ENCODE data around the gene HDAC9. TPM values are rescaled to one million over a fixed set of nuclear protein-coding genes. Genes with fewer than 3 reads are reported as not detected.
"Not testable (repeated sequence)": the region's sequence is repeated elsewhere in the genome, so short reads cannot be mapped to it uniquely, and the experiment has no call there.

HDAC9 gene
- total and polyA plus RNA-seq, 7 experiments from 2014 or later: 0.08 to 32.1 (median 0.30) TPM

DNA sequence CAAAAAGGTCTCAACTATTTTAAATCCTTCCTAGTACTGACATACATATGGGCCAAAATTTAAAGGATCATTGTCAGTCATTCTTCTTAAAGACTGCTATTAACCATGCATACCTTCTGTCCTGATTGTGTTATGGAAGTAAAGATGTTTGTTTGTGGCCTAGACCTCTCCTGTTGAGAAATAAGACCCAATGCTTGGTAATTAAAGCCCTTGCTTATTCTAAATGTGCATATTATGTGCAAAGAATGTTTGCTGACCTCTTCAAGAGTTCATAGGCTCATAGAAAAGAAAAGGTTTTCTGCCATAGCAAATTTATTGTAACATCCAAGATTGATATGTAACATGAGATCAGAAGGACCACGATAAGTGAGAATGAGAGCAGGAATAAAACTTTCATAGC is 476.3 kb downstream of the HDAC9 start:
- Mint-ChIP-seq H3K4me1 (no peaks in the 10 kb centered on the region), H3K4me3 (no peak overlapping the region), H3K27ac (no peak overlapping the region), H3K9me3 (peaks cover 0 to 14% (median 4%) of the 10 kb centered on the region in 11 donors), H3K36me3 (no peaks in the 10 kb centered on the region), H3K27me3 (no peaks in the 10 kb centered on the region)
- Histone ChIP-seq H3K4me1 (ENCODE audit: control insufficient read depth in 2 of 2, insufficient read depth in 2 of 2, low read length in 2 of 2) (no peaks in the 10 kb centered on the region), H3K36me3 (ENCODE audit: control insufficient read depth in 2 of 3, insufficient read depth in 3 of 3, low read length in 3 of 3) (no peaks in the 10 kb centered on the region), H3K4me3 (ENCODE audit: low read length) (no peak overlapping the region), H3K9me3 (ENCODE audit: control insufficient read depth in 2 of 3, low read length in 3 of 3) (no peaks in the 10 kb centered on the region), H3K27ac (ENCODE audit: low read depth, low read length) (no peak overlapping the region), H3K27me3 (ENCODE audit: control insufficient read depth in 2 of 2, insufficient read depth in 2 of 2, low read length in 2 of 2) (no peaks in the 10 kb centered on the region)
- CTCF ChIA-PET: no interaction called here
- no peak for DNase-seq
- POLR2A ChIA-PET: no interaction called here
- intact Hi-C loops (cut with micrococcal nuclease): no loop called here
- no peak for ATAC-seq

DNA sequence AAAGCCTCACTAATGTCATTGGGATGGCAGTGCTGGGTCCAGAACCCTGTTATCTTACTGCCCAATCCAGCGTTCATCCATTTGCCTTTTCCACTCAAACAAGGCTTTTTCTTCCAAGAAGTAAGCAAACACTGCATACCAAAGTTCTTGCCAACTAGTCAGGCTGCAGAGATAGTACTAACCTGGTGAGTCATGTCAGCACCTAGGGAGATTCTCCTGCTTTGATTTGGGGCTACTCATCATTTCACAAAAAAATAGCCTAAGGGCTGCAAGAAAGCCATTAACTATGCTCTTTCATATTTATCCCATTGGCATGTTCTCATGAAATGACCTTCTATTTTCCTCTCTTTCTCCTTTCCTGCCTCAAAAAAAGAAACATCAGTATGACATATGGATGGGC is 479.3 kb downstream of the HDAC9 start:
- POLR2A ChIA-PET: no interaction called here
- Mint-ChIP-seq H3K27ac (no peak overlapping the region), H3K36me3 (no peaks in the 10 kb centered on the region), H3K4me3 (no peak overlapping the region), H3K4me1 (no peaks in the 10 kb centered on the region), H3K27me3 (no peaks in the 10 kb centered on the region), H3K9me3 (peaks cover 0 to 15% (median under 1%) of the 10 kb centered on the region in 11 donors)
- DNase-seq (no peak), ATAC-seq (no peak)
- intact Hi-C loops (cut with micrococcal nuclease): no loop called here
- no peaks in the 10 kb centered on the region for H3K4me1 ChIP-seq (ENCODE audit: control insufficient read depth in 2 of 2, insufficient read depth in 2 of 2, low read length in 2 of 2)
- H3K4me3 ChIP-seq (ENCODE audit: low read length): no peak overlapping the region
- H3K9me3 ChIP-seq (ENCODE audit: control insufficient read depth in 2 of 3, low read length in 3 of 3): no peaks in the 10 kb centered on the region
- no peaks in the 10 kb centered on the region for H3K27me3 ChIP-seq (ENCODE audit: control insufficient read depth in 2 of 2, insufficient read depth in 2 of 2, low read length in 2 of 2)
- no peaks in the 10 kb centered on the region for H3K36me3 ChIP-seq (ENCODE audit: control insufficient read depth in 2 of 3, insufficient read depth in 3 of 3, low read length in 3 of 3)
- no peak overlapping the region for H3K27ac ChIP-seq (ENCODE audit: low read depth, low read length)
- CTCF ChIA-PET: no interaction called here

DNA sequence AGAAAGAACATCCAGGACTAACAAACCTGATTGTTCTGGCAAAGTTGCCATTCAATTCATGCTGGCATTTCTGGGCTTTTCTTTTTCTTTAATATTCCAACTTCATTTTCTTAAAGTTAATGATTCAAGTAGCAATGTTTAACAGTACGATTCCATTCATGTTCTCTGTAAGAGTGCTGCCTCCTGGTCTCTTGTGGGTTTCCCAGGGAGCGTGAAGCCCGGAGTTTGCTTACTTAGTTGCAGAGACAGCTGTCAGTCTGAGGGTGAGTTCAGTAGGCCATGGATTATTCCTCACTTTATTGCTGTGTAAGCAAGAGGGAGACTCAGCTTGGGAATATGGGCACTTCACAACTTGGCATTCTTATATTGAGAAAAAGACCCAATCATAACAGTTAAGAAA is 479.7 kb downstream of the HDAC9 start:
- H3K4me1 ChIP-seq (ENCODE audit: control insufficient read depth in 2 of 2, insufficient read depth in 2 of 2, low read length in 2 of 2): no peaks in the 10 kb centered on the region
- H3K27me3 ChIP-seq (ENCODE audit: control insufficient read depth in 2 of 2, insufficient read depth in 2 of 2, low read length in 2 of 2): no peaks in the 10 kb centered on the region
- Mint-ChIP-seq H3K4me3 (no peak overlapping the region), H3K36me3 (no peaks in the 10 kb centered on the region), H3K27me3 (no peaks in the 10 kb centered on the region), H3K9me3 (peaks cover 0 to 15% (median 3%) of the 10 kb centered on the region in 11 donors), H3K4me1 (no peaks in the 10 kb centered on the region), H3K27ac (no peak overlapping the region)
- ATAC-seq (no peak), DNase-seq (no peak)
- H3K27ac ChIP-seq (ENCODE audit: low read depth, low read length): no peak overlapping the region
- no peaks in the 10 kb centered on the region for H3K9me3 ChIP-seq (ENCODE audit: control insufficient read depth in 2 of 3, low read length in 3 of 3)
- no peak overlapping the region for H3K4me3 ChIP-seq (ENCODE audit: low read length)
- POLR2A ChIA-PET: no interaction called here
- intact Hi-C loops (cut with micrococcal nuclease): no loop called here
- no peaks in the 10 kb centered on the region for H3K36me3 ChIP-seq (ENCODE audit: control insufficient read depth in 2 of 3, insufficient read depth in 3 of 3, low read length in 3 of 3)
- CTCF ChIA-PET: no interaction called here

DNA sequence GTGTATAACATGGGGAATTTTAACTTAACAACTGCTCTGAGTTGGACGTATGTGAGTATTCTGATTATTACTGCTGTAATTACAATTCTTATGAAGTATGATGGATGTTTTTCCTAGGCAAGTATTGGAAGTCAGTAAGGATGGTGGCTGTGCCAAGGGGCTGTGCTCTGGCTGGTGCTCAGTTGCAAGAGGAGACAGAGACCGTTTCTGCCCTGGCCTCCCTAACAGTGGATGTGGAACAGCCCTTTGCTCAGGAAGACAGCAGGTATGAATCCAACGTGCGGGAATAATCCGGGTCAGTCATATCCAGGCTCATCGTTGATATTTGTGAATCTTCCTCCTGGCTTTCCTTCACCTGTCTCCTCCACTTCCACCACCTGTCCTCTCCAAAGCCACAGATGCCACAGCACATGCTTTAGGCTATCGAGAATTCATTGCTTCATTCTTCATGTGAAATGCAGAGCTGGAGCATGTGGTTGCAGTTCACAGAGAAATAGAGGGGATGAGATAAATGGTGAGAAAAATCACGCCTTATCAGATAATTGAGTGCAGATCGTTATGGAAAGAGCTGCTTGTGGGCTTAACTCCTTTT is 480.2 kb downstream of the HDAC9 start:
- Histone ChIP-seq H3K4me3 (ENCODE audit: low read length) (no peak overlapping the region), H3K36me3 (ENCODE audit: control insufficient read depth in 2 of 3, insufficient read depth in 3 of 3, low read length in 3 of 3) (no peaks in the 10 kb centered on the region), H3K4me1 (ENCODE audit: control insufficient read depth in 2 of 2, insufficient read depth in 2 of 2, low read length in 2 of 2) (no peaks in the 10 kb centered on the region), H3K27me3 (ENCODE audit: control insufficient read depth in 2 of 2, insufficient read depth in 2 of 2, low read length in 2 of 2) (no peaks in the 10 kb centered on the region), H3K27ac (ENCODE audit: low read depth, low read length) (no peak overlapping the region), H3K9me3 (ENCODE audit: control insufficient read depth in 2 of 3, low read length in 3 of 3) (no peaks in the 10 kb centered on the region)
- POLR2A ChIA-PET: no interaction called here
- Mint-ChIP-seq H3K4me1 (no peaks in the 10 kb centered on the region), H3K4me3 (no peak overlapping the region), H3K36me3 (no peaks in the 10 kb centered on the region), H3K27me3 (no peaks in the 10 kb centered on the region), H3K27ac (no peak overlapping the region), H3K9me3 (peaks cover 0 to 15% (median 3%) of the 10 kb centered on the region in 11 donors)
- intact Hi-C loops (cut with micrococcal nuclease): no loop called here
- DNase-seq (no peak), ATAC-seq (no peak)
- CTCF ChIA-PET: no interaction called here

DNA sequence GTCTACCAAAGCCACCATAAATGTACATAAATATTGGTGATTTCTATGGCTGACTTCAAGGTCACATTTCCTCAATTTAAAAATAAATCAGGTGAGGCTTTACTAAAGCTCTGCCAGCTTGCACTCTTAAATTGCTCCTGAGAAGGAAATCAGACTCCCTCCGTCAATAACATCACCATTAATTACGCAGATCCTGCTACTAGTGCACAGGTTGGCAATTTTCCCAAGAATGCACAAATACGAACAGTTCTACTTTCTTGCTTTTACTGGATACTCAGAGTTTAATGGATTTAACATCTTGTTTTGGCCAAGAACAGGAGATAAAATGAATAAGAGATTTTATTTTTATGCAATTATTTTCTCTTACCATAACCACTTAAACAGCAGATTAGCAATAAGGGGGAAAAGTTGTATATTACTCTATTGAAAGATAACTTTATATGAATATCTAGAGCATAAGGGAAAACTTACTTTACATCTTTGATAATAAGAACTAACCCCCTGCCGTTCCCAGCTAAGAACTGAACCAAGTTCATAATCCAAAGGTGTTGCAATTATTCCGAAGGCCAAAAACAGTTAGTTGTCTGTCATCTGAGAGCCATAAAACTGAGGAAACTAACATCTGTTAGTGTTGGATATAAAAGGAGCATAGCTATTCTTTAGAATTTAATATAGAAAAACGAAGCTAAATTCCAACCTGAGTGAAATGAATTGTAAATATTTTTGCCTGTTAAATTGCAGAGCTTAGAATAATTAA is 481.3 kb downstream of the HDAC9 start:
- ATAC-seq: no peak
- ChIA-PET POLR2A (no interaction called here), CTCF (no interaction called here)
- no peaks in the 10 kb centered on the region for H3K36me3 Mint-ChIP-seq
- no peak for DNase-seq
- no peaks in the 10 kb centered on the region for H3K4me1 Mint-ChIP-seq
- H3K27me3 ChIP-seq (ENCODE audit: control insufficient read depth in 2 of 2, insufficient read depth in 2 of 2, low read length in 2 of 2): no peaks in the 10 kb centered on the region
- no peak overlapping the region for H3K4me3 Mint-ChIP-seq
- H3K27ac Mint-ChIP-seq: no peak overlapping the region
- no peak overlapping the region for H3K27ac ChIP-seq (ENCODE audit: low read depth, low read length)
- no peaks in the 10 kb centered on the region for H3K36me3 ChIP-seq (ENCODE audit: control insufficient read depth in 2 of 3, insufficient read depth in 3 of 3, low read length in 3 of 3)
- H3K4me1 ChIP-seq (ENCODE audit: control insufficient read depth in 2 of 2, insufficient read depth in 2 of 2, low read length in 2 of 2): no peaks in the 10 kb centered on the region
- peaks cover 0 to 15% (median 3%) of the 10 kb centered on the region in 11 donors for H3K9me3 Mint-ChIP-seq
- intact Hi-C loops (cut with micrococcal nuclease): no loop called here
- H3K9me3 ChIP-seq (ENCODE audit: control insufficient read depth in 2 of 3, low read length in 3 of 3): no peaks in the 10 kb centered on the region
- no peaks in the 10 kb centered on the region for H3K27me3 Mint-ChIP-seq
- H3K4me3 ChIP-seq (ENCODE audit: low read length): no peak overlapping the region

DNA sequence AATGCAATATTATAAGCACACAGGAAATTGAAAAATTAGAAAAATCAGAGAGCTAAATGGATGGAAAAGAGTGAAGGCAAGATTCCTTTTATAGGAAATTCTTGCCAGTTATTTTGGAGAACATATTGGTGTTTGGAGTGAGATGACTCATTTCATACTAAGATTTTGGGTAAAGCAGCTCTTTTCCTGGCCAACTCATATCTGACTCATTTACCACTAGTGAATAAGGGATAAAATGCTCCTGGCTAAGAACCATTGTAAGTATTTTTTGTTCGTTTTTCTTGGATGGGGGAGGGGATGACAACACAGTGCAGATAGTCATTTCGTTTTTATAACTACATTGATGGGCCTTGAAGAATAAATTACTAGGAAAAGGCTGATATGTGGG is 482.6 kb downstream of the HDAC9 start:
- no peaks in the 10 kb centered on the region for H3K4me1 Mint-ChIP-seq
- intact Hi-C loops (cut with micrococcal nuclease): no loop called here
- CTCF ChIA-PET: no interaction called here
- Histone ChIP-seq H3K4me1 (ENCODE audit: control insufficient read depth in 2 of 2, insufficient read depth in 2 of 2, low read length in 2 of 2) (no peaks in the 10 kb centered on the region), H3K27me3 (ENCODE audit: control insufficient read depth in 2 of 2, insufficient read depth in 2 of 2, low read length in 2 of 2) (no peaks in the 10 kb centered on the region), H3K36me3 (ENCODE audit: control insufficient read depth in 2 of 3, insufficient read depth in 3 of 3, low read length in 3 of 3) (no peaks in the 10 kb centered on the region), H3K4me3 (ENCODE audit: low read length) (no peak overlapping the region), H3K9me3 (ENCODE audit: control insufficient read depth in 2 of 3, low read length in 3 of 3) (no peaks in the 10 kb centered on the region), H3K27ac (ENCODE audit: low read depth, low read length) (no peak overlapping the region)
- ATAC-seq: no peak
- no peak overlapping the region for H3K4me3 Mint-ChIP-seq
- peaks cover 0 to 18% (median 10%) of the 10 kb centered on the region in 11 donors for H3K9me3 Mint-ChIP-seq
- H3K27me3 Mint-ChIP-seq: no peaks in the 10 kb centered on the region
- H3K27ac Mint-ChIP-seq: peak overlapping the region in 1 of 9 donors; percentile 33
- POLR2A ChIA-PET: no interaction called here
- no peaks in the 10 kb centered on the region for H3K36me3 Mint-ChIP-seq
- no peak for DNase-seq

DNA sequence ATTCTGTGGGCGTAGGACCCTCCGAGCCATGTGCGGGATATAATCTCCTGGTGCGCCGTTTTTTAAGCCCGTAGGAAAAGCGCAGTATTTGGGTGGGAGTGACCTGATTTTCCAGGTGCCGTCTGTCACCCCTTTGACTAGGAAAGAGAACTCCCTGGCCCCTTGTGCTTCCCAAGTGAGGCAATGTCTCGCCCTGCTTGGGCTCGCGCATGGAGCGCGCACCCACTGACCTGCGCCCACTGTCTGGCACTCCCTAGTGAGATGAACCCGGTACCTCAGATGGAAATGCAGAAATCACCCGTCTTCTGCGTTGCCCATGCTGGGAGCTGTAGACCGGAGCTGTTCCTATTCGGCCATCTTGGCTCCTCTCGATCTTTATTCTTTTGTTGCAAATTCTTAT is 495.2 kb downstream of the HDAC9 start:
- CTCF ChIA-PET; H3K4me1 Mint-ChIP-seq; H3K36me3 Mint-ChIP-seq; H3K27me3 ChIP-seq (ENCODE audit: control insufficient read depth in 2 of 2, insufficient read depth in 2 of 2, low read length in 2 of 2); H3K9me3 Mint-ChIP-seq; H3K9me3 ChIP-seq (ENCODE audit: control insufficient read depth in 2 of 3, low read length in 3 of 3); H3K27ac Mint-ChIP-seq; POLR2A ChIA-PET; DNase-seq; H3K27ac ChIP-seq (ENCODE audit: low read depth, low read length); H3K4me3 Mint-ChIP-seq; H3K4me3 ChIP-seq (ENCODE audit: low read length); H3K36me3 ChIP-seq (ENCODE audit: control insufficient read depth in 2 of 3, insufficient read depth in 3 of 3, low read length in 3 of 3); H3K4me1 ChIP-seq (ENCODE audit: control insufficient read depth in 2 of 2, insufficient read depth in 2 of 2, low read length in 2 of 2); H3K27me3 Mint-ChIP-seq; ATAC-seq; intact Hi-C loops (cut with micrococcal nuclease): not testable (repeated sequence)
